Esophagus squamous epithelium (tissue), 4 donors: ENCODE results near the gene SERTAD3.

ENCODE experiments used
- POLR2A ChIP-seq, 4 donors: fragments of 450-650 bp; IDR thresholded peaks; one replicate each; pipeline ENCODE4 v1.6.1; 2017; ENCODE audit warnings: antibody characterized with exemption in 4 of 4, mild to moderate bottlenecking in 4 of 4, moderate library complexity in 3 of 4
- TF ChIP-seq, protein P1 (sequence below), 6 experiments: fragments of 450-650 bp in 4 of 6; fragments of 200-600 bp in 2 of 6; sonication (generic) in 2 of 6; IDR thresholded peaks; one replicate each; pipeline ENCODE4 v1.5.1; 2016 to 2019; ENCODE audit warnings: antibody characterized with exemption in 6 of 6, mild to moderate bottlenecking in 4 of 6, moderate library complexity in 4 of 6

- TF ChIP-seq, protein P1, sequence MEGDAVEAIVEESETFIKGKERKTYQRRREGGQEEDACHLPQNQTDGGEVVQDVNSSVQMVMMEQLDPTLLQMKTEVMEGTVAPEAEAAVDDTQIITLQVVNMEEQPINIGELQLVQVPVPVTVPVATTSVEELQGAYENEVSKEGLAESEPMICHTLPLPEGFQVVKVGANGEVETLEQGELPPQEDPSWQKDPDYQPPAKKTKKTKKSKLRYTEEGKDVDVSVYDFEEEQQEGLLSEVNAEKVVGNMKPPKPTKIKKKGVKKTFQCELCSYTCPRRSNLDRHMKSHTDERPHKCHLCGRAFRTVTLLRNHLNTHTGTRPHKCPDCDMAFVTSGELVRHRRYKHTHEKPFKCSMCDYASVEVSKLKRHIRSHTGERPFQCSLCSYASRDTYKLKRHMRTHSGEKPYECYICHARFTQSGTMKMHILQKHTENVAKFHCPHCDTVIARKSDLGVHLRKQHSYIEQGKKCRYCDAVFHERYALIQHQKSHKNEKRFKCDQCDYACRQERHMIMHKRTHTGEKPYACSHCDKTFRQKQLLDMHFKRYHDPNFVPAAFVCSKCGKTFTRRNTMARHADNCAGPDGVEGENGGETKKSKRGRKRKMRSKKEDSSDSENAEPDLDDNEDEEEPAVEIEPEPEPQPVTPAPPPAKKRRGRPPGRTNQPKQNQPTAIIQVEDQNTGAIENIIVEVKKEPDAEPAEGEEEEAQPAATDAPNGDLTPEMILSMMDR (IDR thresholded peaks at IDR 0.05), result peak in 1 of 6 experiments; percentile 35
- TF ChIP-seq POLR2A (IDR thresholded peaks at IDR 0.05), result peak in 3 of 4 donors; percentile 45 to 84 (median 80)
Measured at GRCh38 chr19:40443131-40443999, 770 bp downstream of the SERTAD3 start.
